Upper lobe of left lung (tissue), 6 donors: ENCODE measurements around the gene LRBA. TPM values are rescaled to one million over a fixed set of nuclear protein-coding genes. Genes with fewer than 3 reads are reported as not detected.

ENCODE experiments used
- ATAC-seq, 2 donors: fragments of 200-7000 bp; cut with Tn5 transposase; one replicate each; pipeline ENCODE4 v1.9.1; 2022; ENCODE audit warnings: mild to moderate bottlenecking in 2 of 2, moderate library complexity in 2 of 2; ENCODE audit not compliant: low FRiP score in 2 of 2
- DNase-seq, 2 donors: peaks; one replicate each; pipeline ENCODE4 v3.0.0-alpha.2; 2019 to 2020
- H3K27ac ChIP-seq, 4 donors: fragments of 200-600 bp; sonication (generic); one replicate each; pipeline ENCODE4 v1.5.1; 2016 to 2019
- H3K27me3 ChIP-seq, 4 donors: fragments of 200-600 bp; sonication (generic); one replicate each; pipeline ENCODE4 v1.5.1; 2017 to 2019
- H3K36me3 ChIP-seq, 4 donors: fragments of 200-600 bp; sonication (generic); one replicate each; pipeline ENCODE4 v1.5.1; 2016 to 2019
- H3K4me1 ChIP-seq, 4 donors: fragments of 200-600 bp; sonication (generic); one replicate each; pipeline ENCODE4 v1.5.1; 2018 to 2019
- H3K4me3 ChIP-seq, 4 donors: fragments of 200-600 bp; sonication (generic); one replicate each; pipeline ENCODE4 v1.5.1; 2017 to 2019; ENCODE audit warnings: mild to moderate bottlenecking in 2 of 4, moderate library complexity in 1 of 4
- H3K9me3 ChIP-seq, 4 donors: fragments of 200-600 bp; sonication (generic); one replicate each; pipeline ENCODE4 v1.5.1; 2018 to 2019
- CTCF ChIP-seq, 6 experiments: fragments of 450-650 bp in 4 of 6; fragments of 200-600 bp in 2 of 6; sonication (generic) in 2 of 6; IDR thresholded peaks; one replicate each; pipeline ENCODE4 v1.5.1; 2016 to 2019; ENCODE audit warnings: antibody characterized with exemption in 6 of 6
- EP300 ChIP-seq, 4 donors: sonication (generic); formaldehyde crosslinking; IDR thresholded peaks; one replicate each; pipeline ENCODE4 v1.5.1; 2017; ENCODE audit warnings: antibody characterized with exemption in 4 of 4, control low read depth in 2 of 4
- POLR2A ChIP-seq, 4 donors: fragments of 450-650 bp; IDR thresholded peaks; one replicate each; pipeline ENCODE4 v1.5.1; 2016 to 2017; ENCODE audit warnings: antibody characterized with exemption in 4 of 4, mild to moderate bottlenecking in 2 of 4
- POLR2AphosphoS5 ChIP-seq, 2 donors: sonication (generic); formaldehyde crosslinking; IDR thresholded peaks; one replicate each; pipeline ENCODE4 v1.5.1; 2017; ENCODE audit warnings: antibody characterized with exemption in 2 of 2
- WGBS, 2 donors: methylation state at CpG; one replicate each; pipeline ENCODE4 v1.1.5; 2017 to 2018; 5-methylcytosine and 5-hydroxymethylcytosine counted together
- total RNA-seq, 6 donors: library from RNA; depleted of rRNA in 4 of 6; stranded (reverse); fragments of >200 nt in 4 of 6; gene quantifications; one replicate each; pipeline versions ENCODE4 v1.1.0 to v1.2.1, GENCODE V29; 2016 to 2021
- donor health status: DM: no; HTN: no; CAD: no; lungs with moderate emphysema.
- donor health status: DM: no; HTN: yes; CAD: no; lungs with severe emphysema.

Gene LRBA
- total RNA-seq, 6 donors from 2014 or later = 34.7 to 139 (median 56.4) TPM

GRCh38 chr4:150436598-150437370, 578.3 kb downstream of the LRBA start:
- Histone ChIP-seq H3K27ac (no peak overlapping the region), H3K9me3 (no peaks in the 10 kb centered on the region), H3K4me1 (no peaks in the 10 kb centered on the region), H3K36me3 (peaks cover 0 to 4% (median 0%) of the 10 kb centered on the region in 4 donors), H3K4me3 (no peak overlapping the region), H3K27me3 (no peaks in the 10 kb centered on the region)
- no peak for ATAC-seq
- DNase-seq = no peak
- WGBS, 2 donors = 98 to 100% methylated on average over 2 of the region's 2 CpGs
- no peak for TF ChIP-seq POLR2A (IDR thresholded peaks at IDR 0.05)
- TF ChIP-seq EP300 (IDR thresholded peaks at IDR 0.05) = no peak
- TF ChIP-seq POLR2AphosphoS5 (IDR thresholded peaks at IDR 0.05) = no peak
- TF ChIP-seq CTCF (IDR thresholded peaks at IDR 0.05) = no peak

- no peak for DNase-seq
Observed at GRCh38 chr4:150431221-150431620, 583.9 kb downstream of the LRBA start.

GRCh38 chr4:150425161-150425560, 589.9 kb downstream of the LRBA start:
- ATAC-seq (no peak), DNase-seq (no peak)
- no peak for TF ChIP-seq POLR2AphosphoS5 (IDR thresholded peaks at IDR 0.05)
- TF ChIP-seq CTCF (IDR thresholded peaks at IDR 0.05) = no peak
- no peak for TF ChIP-seq POLR2A (IDR thresholded peaks at IDR 0.05)
- TF ChIP-seq EP300 (IDR thresholded peaks at IDR 0.05) = no peak
- 55 to 59% methylated on average over 1 of the region's 1 CpG for WGBS, 2 donors
- H3K4me1 ChIP-seq = no peaks in the 10 kb centered on the region
- H3K36me3 ChIP-seq = peaks cover 0 to 11% (median 2%) of the 10 kb centered on the region in 4 donors
- H3K27ac ChIP-seq = no peak overlapping the region
- H3K9me3 ChIP-seq = no peaks in the 10 kb centered on the region
- H3K4me3 ChIP-seq = no peak overlapping the region
- H3K27me3 ChIP-seq = no peaks in the 10 kb centered on the region

More at GRCh38 chr4:150431221-150431620, 583.9 kb downstream of the LRBA start:
- TF ChIP-seq POLR2A (IDR thresholded peaks at IDR 0.05) = no peak
- TF ChIP-seq POLR2AphosphoS5 (IDR thresholded peaks at IDR 0.05) = no peak
- TF ChIP-seq CTCF (IDR thresholded peaks at IDR 0.05) = no peak
- no peak for TF ChIP-seq EP300 (IDR thresholded peaks at IDR 0.05)
- Histone ChIP-seq H3K27ac (no peak overlapping the region), H3K27me3 (no peaks in the 10 kb centered on the region), H3K4me3 (no peak overlapping the region), H3K36me3 (peaks cover 0 to 4% (median 0%) of the 10 kb centered on the region in 4 donors), H3K9me3 (no peaks in the 10 kb centered on the region), H3K4me1 (no peaks in the 10 kb centered on the region)
- ATAC-seq = no peak

GRCh38 chr4:150423503-150423902, 591.6 kb downstream of the LRBA start:
- no peak for ATAC-seq
- H3K27me3 ChIP-seq = no peaks in the 10 kb centered on the region
- TF ChIP-seq POLR2AphosphoS5 (IDR thresholded peaks at IDR 0.05) = no peak
- TF ChIP-seq EP300 (IDR thresholded peaks at IDR 0.05) = no peak
- TF ChIP-seq CTCF (IDR thresholded peaks at IDR 0.05) = no peak
- TF ChIP-seq POLR2A (IDR thresholded peaks at IDR 0.05) = no peak
- H3K36me3 ChIP-seq = peaks cover 0 to 11% (median 2%) of the 10 kb centered on the region in 4 donors
- no peak overlapping the region for H3K27ac ChIP-seq
- no peaks in the 10 kb centered on the region for H3K9me3 ChIP-seq
- H3K4me3 ChIP-seq = no peak overlapping the region
- H3K4me1 ChIP-seq = no peaks in the 10 kb centered on the region
- WGBS, 2 donors = 94 to 98% methylated on average over 11 to 12 of the region's 12 CpGs
- DNase-seq = peak in 1 of 2 donors; percentile 53

DNA sequence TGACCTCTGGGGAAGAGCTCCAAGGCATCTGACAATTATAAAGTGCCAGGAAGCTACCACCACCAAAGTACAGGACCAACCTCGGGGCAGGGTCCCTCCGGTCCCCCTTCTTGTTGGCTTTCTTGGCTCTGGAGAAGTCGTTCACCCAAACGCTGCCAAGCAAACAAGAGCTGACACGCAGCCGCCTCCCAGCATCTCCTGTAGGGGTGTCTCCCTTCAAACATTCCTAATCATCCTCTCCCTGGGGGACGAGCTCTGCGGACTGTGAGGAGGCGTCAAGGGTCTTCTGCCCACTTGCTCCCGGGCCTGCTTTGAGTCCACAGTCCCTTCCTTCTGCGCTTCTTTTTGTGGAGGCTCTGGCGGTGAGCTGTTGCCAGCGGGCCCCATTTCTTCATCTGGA, 592.0 kb downstream of the LRBA start:
- Histone ChIP-seq H3K4me1 (no peaks in the 10 kb centered on the region), H3K36me3 (peaks cover 0 to 11% (median 2%) of the 10 kb centered on the region in 4 donors), H3K4me3 (no peak overlapping the region), H3K9me3 (no peaks in the 10 kb centered on the region), H3K27me3 (no peaks in the 10 kb centered on the region), H3K27ac (no peak overlapping the region)
- ATAC-seq = no peak
- DNase-seq = no peak
- TF ChIP-seq EP300 (IDR thresholded peaks at IDR 0.05) (no peak), CTCF (IDR thresholded peaks at IDR 0.05) (no peak), POLR2A (IDR thresholded peaks at IDR 0.05) (no peak), POLR2AphosphoS5 (IDR thresholded peaks at IDR 0.05) (no peak)
- whole genome bisulfite sequencing, 2 donors = 88 to 95% methylated on average over 12 to 13 of the region's 13 CpGs
